Stimulated activated CD8-positive, alpha-beta memory T cell treated with anti-CD3 and anti-CD28 coated beads, Interleukin-7, amount 100 ng/mL, for 1 hour (primary cell): ENCODE data around the gene SLC35A3.

Experiments
- DNase-seq, 2 donors: peaks; one replicate each; pipeline ENCODE4 v3.0.0-alpha.2; 2020; ENCODE audit warnings: low read depth in 2 of 2

SLC35A3 gene

DNA sequence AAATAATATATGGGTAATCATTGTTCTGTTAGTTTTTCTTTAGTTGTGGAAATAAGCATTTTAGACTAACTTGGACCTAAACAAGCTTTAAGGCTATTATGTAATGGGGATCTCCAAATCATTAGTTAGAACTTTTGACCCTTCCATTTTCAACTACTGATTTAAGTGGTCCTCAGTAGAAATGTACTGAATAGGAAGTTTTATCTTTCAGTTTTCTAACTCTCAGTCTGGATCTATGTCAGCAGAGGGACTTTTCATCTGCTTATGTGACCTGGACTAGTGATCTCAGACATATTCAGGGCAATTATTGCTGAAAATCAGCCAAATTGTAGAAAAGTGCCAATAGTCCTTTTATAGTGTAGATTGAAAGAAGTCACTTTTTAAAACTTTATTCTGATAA lies 106.9 kb downstream of the SLC35A3 start:
- DNase-seq = no peak

GRCh38 chr1:100077531-100077930 lies 107.7 kb downstream of the SLC35A3 start:
- no peak for DNase-seq

GRCh38 chr1:100080331-100080730 lies 110.5 kb downstream of the SLC35A3 start:
- no peak for DNase-seq
